Left ventricle myocardium inferior (tissue), 1 donor: ENCODE results near the gene EZR. TPM values are rescaled to one million over a fixed set of nuclear protein-coding genes. Genes with fewer than 3 reads are reported as not detected.

Experiments
- DNase-seq: peaks from one replicate; pipeline ENCODE4 v3.0.0-alpha.2; 2020
- H3K27ac ChIP-seq: fragments of 200-600 bp; replicated peaks from 2 replicates; pipeline ENCODE4 v1.8.0; 2021
- H3K27me3 ChIP-seq: fragments of 200-600 bp; 2 replicates; pipeline ENCODE4 v1.8.0; 2021; ENCODE audit warnings: low read depth
- H3K36me3 ChIP-seq: fragments of 200-600 bp; 2 replicates; pipeline ENCODE4 v1.8.0; 2021
- H3K4me1 ChIP-seq: fragments of 200-600 bp; 2 replicates; pipeline ENCODE4 v1.8.0; 2021
- H3K4me3 ChIP-seq: fragments of 200-600 bp; 2 replicates; pipeline ENCODE4 v1.8.0; 2021; ENCODE audit warnings: mild to moderate bottlenecking, moderate library complexity
- H3K9me3 ChIP-seq: fragments of 200-600 bp; replicated peaks from 2 replicates; pipeline ENCODE4 v1.8.0; 2021
- intact Hi-C: fragments of 100-400 bp; cut with micrococcal nuclease; formaldehyde crosslinking; loops from one replicate; pipeline ENCODE4 v1.11.0; 2022
- microRNA-seq: library from miRNA; unstranded; fragments of <30 nt; microRNA quantifications from one replicate; pipeline ENCODE4 v1.2.0, GENCODE V29; 2020
- total RNA-seq: library from RNA; stranded (reverse); fragmentation: NEBNext Ultra II Directional; extraction: Animal tissue kit (Norgen Biotek cat#: 25700); gene quantifications from one replicate; pipeline ENCODE4 v1.2.1, GENCODE V29; 2021
- TF ChIP-seq, protein P1 (sequence below): fragments of 200-600 bp; IDR thresholded peaks from 2 replicates; pipeline ENCODE4 v1.8.0; 2021; ENCODE audit warnings: antibody characterized with exemption, mild to moderate bottlenecking, borderline replicate concordance
- donor health status: DM: no; HTN: yes; CAD: no; lungs with severe emphysema.

EZR gene
- total RNA-seq, 1 donor from 2014 or later = 242 TPM

DNA sequence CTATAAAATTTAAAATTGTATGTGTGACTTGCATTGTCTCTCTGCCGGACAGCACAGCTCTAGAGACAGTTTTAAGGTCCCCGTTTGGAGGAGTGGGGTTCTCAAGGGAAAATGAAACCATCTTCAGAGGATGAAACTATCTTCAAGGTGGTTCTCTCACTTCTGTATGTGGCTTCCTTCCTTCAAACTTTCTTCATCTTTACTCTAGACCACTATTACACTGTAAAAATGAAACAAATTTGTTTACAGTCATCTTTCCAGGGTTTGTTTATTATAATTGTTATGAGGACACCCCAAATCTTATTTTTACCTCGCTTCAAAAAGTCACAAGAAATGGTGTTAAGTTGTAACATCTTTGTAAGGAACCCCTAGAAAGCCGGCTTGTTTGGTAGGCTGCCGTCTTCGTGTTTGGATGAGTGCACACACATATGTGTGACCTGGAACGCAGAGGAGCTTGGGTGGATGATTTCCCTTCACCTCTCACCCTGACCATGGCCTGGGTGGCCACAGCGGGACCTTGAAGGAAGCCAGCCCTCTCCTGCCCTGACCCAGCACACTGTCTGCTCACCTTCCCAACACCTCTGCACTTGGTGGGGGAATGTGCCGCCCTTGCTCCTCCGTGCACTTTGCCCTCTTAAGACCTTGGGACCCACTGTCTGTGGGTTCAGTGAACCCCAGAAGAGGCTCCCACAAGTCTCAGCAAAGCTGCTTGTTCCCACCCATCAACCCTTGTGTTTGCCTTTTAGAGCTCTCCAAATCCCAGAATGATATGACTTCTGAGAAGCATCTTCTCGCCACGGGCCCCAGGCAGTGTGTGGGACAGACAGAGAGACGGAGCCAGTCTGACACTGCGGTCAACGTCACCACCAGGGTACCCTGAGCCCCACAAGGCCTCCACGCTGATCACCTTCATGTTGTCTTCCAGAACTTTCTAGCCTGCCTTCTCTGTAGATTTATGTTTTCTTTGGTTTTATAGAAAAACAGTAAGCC lies 101.5 kb downstream of the EZR start:
- peaks cover 19% of the 10 kb centered on the region for H3K4me1 ChIP-seq

More for the DNA sequence above, 101.5 kb downstream of the EZR start:
- intact Hi-C loops = no loop called here
- H3K9me3 ChIP-seq = no peaks in the 10 kb centered on the region
- no peak overlapping the region for H3K4me3 ChIP-seq
- peak overlapping the region; percentile 8 for H3K27ac ChIP-seq
- DNase-seq = no peak
- no peaks in the 10 kb centered on the region for H3K36me3 ChIP-seq
- H3K27me3 ChIP-seq = no peaks in the 10 kb centered on the region
- TF ChIP-seq, protein P1, sequence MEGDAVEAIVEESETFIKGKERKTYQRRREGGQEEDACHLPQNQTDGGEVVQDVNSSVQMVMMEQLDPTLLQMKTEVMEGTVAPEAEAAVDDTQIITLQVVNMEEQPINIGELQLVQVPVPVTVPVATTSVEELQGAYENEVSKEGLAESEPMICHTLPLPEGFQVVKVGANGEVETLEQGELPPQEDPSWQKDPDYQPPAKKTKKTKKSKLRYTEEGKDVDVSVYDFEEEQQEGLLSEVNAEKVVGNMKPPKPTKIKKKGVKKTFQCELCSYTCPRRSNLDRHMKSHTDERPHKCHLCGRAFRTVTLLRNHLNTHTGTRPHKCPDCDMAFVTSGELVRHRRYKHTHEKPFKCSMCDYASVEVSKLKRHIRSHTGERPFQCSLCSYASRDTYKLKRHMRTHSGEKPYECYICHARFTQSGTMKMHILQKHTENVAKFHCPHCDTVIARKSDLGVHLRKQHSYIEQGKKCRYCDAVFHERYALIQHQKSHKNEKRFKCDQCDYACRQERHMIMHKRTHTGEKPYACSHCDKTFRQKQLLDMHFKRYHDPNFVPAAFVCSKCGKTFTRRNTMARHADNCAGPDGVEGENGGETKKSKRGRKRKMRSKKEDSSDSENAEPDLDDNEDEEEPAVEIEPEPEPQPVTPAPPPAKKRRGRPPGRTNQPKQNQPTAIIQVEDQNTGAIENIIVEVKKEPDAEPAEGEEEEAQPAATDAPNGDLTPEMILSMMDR = no peak

Small RNA genes within 50 kb of the gene (microRNA-seq; reads per million reads assigned to microRNA genes)
- gene MIR3918 = not detected

Other genes with a start within 250 kb of the EZR start
- 126 TPM for gene DYNLT1, start 174.6 kb downstream of the EZR start, total RNA-seq
- gene SYTL3, start 169.3 kb downstream of the EZR start, total RNA-seq = 11.2 TPM
- 11.9 TPM for gene RSPH3, start 180.8 kb upstream of the EZR start, total RNA-seq
- gene TAGAP, start 225.6 kb upstream of the EZR start, total RNA-seq = 1.2 TPM